ENCODE data around the gene LPP. TPM values are rescaled to one million over a fixed set of nuclear protein-coding genes. Genes with fewer than 3 reads are reported as not detected.

The LPP gene
- total and polyA plus RNA-seq, 8 donors = 8.0 to 885 (median 305) TPM

DNA sequence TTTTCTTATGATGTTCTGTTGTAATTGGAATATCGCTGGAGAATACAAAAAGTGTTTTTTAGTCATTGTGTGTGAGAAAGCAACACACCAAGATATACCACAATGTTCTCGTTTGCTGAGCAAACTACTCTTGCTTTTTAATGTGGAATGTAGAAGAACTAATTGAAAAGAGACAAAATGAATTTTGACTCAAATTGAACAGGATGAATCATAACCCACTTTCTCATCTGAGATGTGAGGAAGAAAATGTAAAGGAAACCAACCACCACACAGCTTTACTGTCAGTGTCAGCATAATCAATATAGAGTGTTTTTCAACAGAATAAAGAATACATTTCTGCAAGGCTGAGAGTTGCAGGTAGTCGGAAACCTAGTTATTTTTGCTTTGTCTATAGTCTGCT, 569.0 kb downstream of the LPP start:
- intact Hi-C loops (cut with DNase I; ENCODE audit: low total_unique reads) = no loop called here
- TF ChIP-seq POLR2A (IDR thresholded peaks at IDR 0.05) (no peak), POLR2AphosphoS5 (IDR thresholded peaks at IDR 0.05) (no peak), EP300 (IDR thresholded peaks at IDR 0.05) (no peak)
- TF ChIP-seq, protein P1, sequence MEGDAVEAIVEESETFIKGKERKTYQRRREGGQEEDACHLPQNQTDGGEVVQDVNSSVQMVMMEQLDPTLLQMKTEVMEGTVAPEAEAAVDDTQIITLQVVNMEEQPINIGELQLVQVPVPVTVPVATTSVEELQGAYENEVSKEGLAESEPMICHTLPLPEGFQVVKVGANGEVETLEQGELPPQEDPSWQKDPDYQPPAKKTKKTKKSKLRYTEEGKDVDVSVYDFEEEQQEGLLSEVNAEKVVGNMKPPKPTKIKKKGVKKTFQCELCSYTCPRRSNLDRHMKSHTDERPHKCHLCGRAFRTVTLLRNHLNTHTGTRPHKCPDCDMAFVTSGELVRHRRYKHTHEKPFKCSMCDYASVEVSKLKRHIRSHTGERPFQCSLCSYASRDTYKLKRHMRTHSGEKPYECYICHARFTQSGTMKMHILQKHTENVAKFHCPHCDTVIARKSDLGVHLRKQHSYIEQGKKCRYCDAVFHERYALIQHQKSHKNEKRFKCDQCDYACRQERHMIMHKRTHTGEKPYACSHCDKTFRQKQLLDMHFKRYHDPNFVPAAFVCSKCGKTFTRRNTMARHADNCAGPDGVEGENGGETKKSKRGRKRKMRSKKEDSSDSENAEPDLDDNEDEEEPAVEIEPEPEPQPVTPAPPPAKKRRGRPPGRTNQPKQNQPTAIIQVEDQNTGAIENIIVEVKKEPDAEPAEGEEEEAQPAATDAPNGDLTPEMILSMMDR (IDR thresholded peaks at IDR 0.05) = no peak
- 79 to 91% (median 87%) methylated on average over 3 of the region's 3 CpGs for WGBS, 5 donors

DNA sequence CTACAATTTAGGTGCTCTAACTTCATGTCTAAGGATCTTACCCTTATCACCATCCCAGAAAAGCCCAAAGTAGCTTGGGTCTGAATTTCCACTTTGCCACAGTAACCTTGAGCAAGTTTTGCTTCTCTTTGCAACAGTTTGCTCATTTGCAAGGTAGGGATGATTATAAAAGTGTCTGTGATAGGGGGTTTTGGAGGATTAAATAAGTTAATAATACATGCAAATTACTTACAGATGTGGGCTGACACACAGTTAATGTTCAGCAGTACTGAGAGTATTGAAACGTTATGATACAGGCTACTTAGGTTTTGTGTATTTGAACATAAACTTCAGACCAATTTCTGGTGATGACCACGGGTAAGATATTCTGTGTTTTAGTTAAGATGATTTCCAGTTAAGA, 573.1 kb downstream of the LPP start:
- no peak for DNase-seq
- intact Hi-C loops (cut with DNase I; ENCODE audit: low total_unique reads) = no loop called here
- 77 to 90% (median 85%) methylated on average over 2 of the region's 2 CpGs for WGBS, 5 donors
- no peaks in the 10 kb centered on the region for H3K36me3 ChIP-seq
- TF ChIP-seq POLR2AphosphoS5 (IDR thresholded peaks at IDR 0.05) = no peak
- TF ChIP-seq, protein P1 (IDR thresholded peaks at IDR 0.05) = no peak
- TF ChIP-seq POLR2A (IDR thresholded peaks at IDR 0.05) = no peak
- TF ChIP-seq EP300 (IDR thresholded peaks at IDR 0.05) = no peak
- no peak overlapping the region for H3K27ac ChIP-seq
- H3K27me3 ChIP-seq = no peaks in the 10 kb centered on the region
- H3K9me3 ChIP-seq = no peaks in the 10 kb centered on the region
- peaks cover 0 to 7% (median 3%) of the 10 kb centered on the region in 4 donors for H3K4me1 ChIP-seq
- no peak overlapping the region for H3K4me3 ChIP-seq

More for the DNA sequence above, 569.0 kb downstream of the LPP start:
- Histone ChIP-seq H3K27me3 (no peaks in the 10 kb centered on the region), H3K9me3 (no peaks in the 10 kb centered on the region), H3K36me3 (no peaks in the 10 kb centered on the region), H3K4me1 (peaks cover 0 to 14% (median 7%) of the 10 kb centered on the region in 4 donors), H3K27ac (no peak overlapping the region), H3K4me3 (no peak overlapping the region)
- DNase-seq = no peak

DNA sequence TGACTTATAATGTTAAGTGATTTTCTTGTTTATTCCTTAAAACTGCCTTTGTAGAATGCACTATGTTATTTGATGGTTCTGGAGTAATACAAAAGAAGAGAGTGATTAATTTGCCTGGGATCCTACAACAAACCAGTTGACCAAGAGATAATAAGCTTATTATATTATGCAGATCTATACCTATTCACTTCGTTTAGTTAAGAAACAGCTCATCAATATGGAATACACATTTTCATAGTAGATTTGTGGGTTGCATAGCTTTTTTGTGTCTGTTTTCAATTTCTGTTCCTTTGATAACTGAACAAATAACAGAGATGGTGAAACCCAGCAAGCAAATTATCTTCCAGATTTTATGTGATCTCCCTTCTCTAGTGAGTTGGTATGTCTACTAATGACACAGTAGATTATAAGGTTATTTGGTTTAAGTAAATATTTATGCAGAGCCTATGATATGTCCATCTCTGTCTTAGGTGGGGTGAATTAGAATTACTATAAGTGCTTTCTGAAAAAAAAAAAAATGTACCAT, 574.5 kb downstream of the LPP start:
- 0 to 59% (median 50%) methylated on average over 1 of the region's 1 CpG for WGBS, 5 donors
- no peak for DNase-seq
- peaks cover 0 to 10% (median 3%) of the 10 kb centered on the region in 4 donors for H3K4me1 ChIP-seq
- H3K4me3 ChIP-seq = no peak overlapping the region
- H3K9me3 ChIP-seq = no peaks in the 10 kb centered on the region
- H3K27ac ChIP-seq = no peak overlapping the region
- no peaks in the 10 kb centered on the region for H3K36me3 ChIP-seq
- H3K27me3 ChIP-seq = no peaks in the 10 kb centered on the region
- intact Hi-C loops (cut with DNase I; ENCODE audit: low total_unique reads) = no loop called here
- no peak for TF ChIP-seq POLR2A (IDR thresholded peaks at IDR 0.05)
- TF ChIP-seq EP300 (IDR thresholded peaks at IDR 0.05) = no peak
- TF ChIP-seq, protein P1 (IDR thresholded peaks at IDR 0.05) = no peak
- no peak for TF ChIP-seq POLR2AphosphoS5 (IDR thresholded peaks at IDR 0.05)

DNA sequence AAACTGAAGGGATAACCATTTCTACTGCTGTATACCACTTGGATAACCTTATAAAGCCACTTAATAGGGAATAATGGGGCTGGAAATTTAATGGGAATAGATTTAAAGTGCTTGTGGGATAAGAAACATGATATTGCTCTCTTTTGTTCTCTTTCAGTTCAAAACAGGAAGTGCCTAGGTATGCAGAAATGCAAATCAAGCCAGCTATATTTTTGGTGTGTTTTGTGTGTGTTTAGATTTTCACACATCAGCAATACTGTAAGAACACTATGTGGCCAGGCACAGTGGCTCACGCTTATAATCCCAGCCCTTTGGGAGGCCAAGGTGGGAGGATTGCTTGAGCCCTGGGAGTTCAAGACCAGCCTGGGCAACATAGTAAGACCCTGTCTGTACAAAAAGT, 575.5 kb downstream of the LPP start:
- Histone ChIP-seq H3K27me3 (no peaks in the 10 kb centered on the region), H3K4me3 (no peak overlapping the region), H3K4me1 (peaks cover 0 to 16% (median 8%) of the 10 kb centered on the region in 4 donors), H3K9me3 (no peaks in the 10 kb centered on the region), H3K36me3 (no peaks in the 10 kb centered on the region), H3K27ac (no peak overlapping the region)
- TF ChIP-seq EP300 (IDR thresholded peaks at IDR 0.05) = no peak
- no peak for TF ChIP-seq POLR2AphosphoS5 (IDR thresholded peaks at IDR 0.05)
- no peak for TF ChIP-seq POLR2A (IDR thresholded peaks at IDR 0.05)
- TF ChIP-seq, protein P1 (IDR thresholded peaks at IDR 0.05) = no peak
- intact Hi-C loops (cut with DNase I; ENCODE audit: low total_unique reads) = no loop called here
- no peak for DNase-seq
- WGBS, 5 donors = 86 to 95% (median 94%) methylated on average over 1 of the region's 1 CpG

All from stomach (tissue), 9 donors.